ENCODE measurements around the gene SYTL5. TPM values are rescaled to one million over a fixed set of nuclear protein-coding genes. Genes with fewer than 3 reads are reported as not detected.

SYTL5 gene
- total RNA-seq, 1 experiment from 2014 or later = 0.04 TPM

DNA sequence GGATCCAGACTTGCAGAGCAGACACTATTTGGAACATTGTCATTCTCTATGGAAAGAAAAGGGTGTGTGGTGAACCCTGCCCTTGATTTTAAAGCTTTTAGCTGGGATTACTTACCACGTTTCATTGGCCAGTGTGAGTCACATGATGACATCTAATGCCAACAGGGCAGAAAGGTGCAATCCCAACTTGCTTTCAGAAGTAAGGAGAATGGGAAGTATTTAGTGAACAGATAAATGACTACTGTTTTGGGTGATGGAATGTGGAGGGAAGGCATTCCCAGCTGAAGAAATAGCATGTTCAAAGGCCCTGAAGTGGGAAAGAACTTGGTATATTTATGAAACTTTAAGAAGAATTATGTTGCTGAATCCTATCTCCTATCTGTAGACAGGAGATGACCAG, 44.5 kb downstream of the SYTL5 start:
- Histone ChIP-seq H3K4me2 (ENCODE audit: low read length) (peak overlapping the region; percentile 31; the same call in 1 of the 2 replicates), H3F3A (ENCODE audit: low read length, unreplicated experiment) (no peaks in the 10 kb centered on the region), H3K27ac (ENCODE audit: low read length) (no peak overlapping the region), H4K20me1 (ENCODE audit: low read length) (no peaks in the 10 kb centered on the region), H3K4me1 (ENCODE audit: insufficient read depth, low read length) (peaks cover 36% of the 10 kb centered on the region), H3K4me3 (ENCODE audit: low read length) (no peak overlapping the region), H3K27me3 (ENCODE audit: low read length) (no peaks in the 10 kb centered on the region), H3K36me3 (ENCODE audit: low read depth, low read length) (no peaks in the 10 kb centered on the region), H3K9me2 (replicated peaks; ENCODE audit: low read length) (no peaks in the 10 kb centered on the region), H3K9ac (ENCODE audit: low read length) (no peak overlapping the region), H3K9me3 (ENCODE audit: low read length) (no peaks in the 10 kb centered on the region), H3K79me2 (ENCODE audit: low read length) (no peaks in the 10 kb centered on the region), H2AFZ (ENCODE audit: low read length) (no peak overlapping the region)
- DNase-seq (peak; percentile 36), ATAC-seq (no peak)
- TF ChIP-seq, protein P1, sequence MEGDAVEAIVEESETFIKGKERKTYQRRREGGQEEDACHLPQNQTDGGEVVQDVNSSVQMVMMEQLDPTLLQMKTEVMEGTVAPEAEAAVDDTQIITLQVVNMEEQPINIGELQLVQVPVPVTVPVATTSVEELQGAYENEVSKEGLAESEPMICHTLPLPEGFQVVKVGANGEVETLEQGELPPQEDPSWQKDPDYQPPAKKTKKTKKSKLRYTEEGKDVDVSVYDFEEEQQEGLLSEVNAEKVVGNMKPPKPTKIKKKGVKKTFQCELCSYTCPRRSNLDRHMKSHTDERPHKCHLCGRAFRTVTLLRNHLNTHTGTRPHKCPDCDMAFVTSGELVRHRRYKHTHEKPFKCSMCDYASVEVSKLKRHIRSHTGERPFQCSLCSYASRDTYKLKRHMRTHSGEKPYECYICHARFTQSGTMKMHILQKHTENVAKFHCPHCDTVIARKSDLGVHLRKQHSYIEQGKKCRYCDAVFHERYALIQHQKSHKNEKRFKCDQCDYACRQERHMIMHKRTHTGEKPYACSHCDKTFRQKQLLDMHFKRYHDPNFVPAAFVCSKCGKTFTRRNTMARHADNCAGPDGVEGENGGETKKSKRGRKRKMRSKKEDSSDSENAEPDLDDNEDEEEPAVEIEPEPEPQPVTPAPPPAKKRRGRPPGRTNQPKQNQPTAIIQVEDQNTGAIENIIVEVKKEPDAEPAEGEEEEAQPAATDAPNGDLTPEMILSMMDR (conservative IDR thresholded peaks at IDR 0.05; ENCODE audit: low read depth, low read length) = no peak
- TF ChIP-seq EZH2 (IDR thresholded peaks at IDR 0.05; ENCODE audit: low read length, unreplicated experiment) (no peak), EZH2phosphoT487 (IDR thresholded peaks at IDR 0.05; ENCODE audit: borderline replicate concordance, low read length) (no peak)
- intact Hi-C loops (cut with micrococcal nuclease) = no loop called here
- CTCF ChIA-PET = no interaction called here
- POLR2A ChIA-PET (ENCODE audit: unreplicated experiment) = no interaction called here
- BruUV-seq (replicated peaks) = no TSS peak

- CTCF ChIA-PET = no interaction called here
- ATAC-seq (peak; percentile 91), DNase-seq (peak; percentile 84)
- H4K20me1 ChIP-seq (ENCODE audit: low read length) = no peaks in the 10 kb centered on the region
- no peaks in the 10 kb centered on the region for H3K27me3 ChIP-seq (ENCODE audit: low read length)
- no TSS peak for BruUV-seq (replicated peaks)
- no peaks in the 10 kb centered on the region for H3F3A ChIP-seq (ENCODE audit: low read length, unreplicated experiment)
- H3K9me3 ChIP-seq (ENCODE audit: low read length) = no peaks in the 10 kb centered on the region
- no peak overlapping the region for H3K4me3 ChIP-seq (ENCODE audit: low read length)
- no peak overlapping the region for H3K9ac ChIP-seq (ENCODE audit: low read length)
- intact Hi-C loops (cut with micrococcal nuclease) = no loop called here
- H2AFZ ChIP-seq (ENCODE audit: low read length) = no peak overlapping the region
- H3K79me2 ChIP-seq (ENCODE audit: low read length) = no peaks in the 10 kb centered on the region
- no peaks in the 10 kb centered on the region for H3K9me2 ChIP-seq (replicated peaks; ENCODE audit: low read length)
- H3K36me3 ChIP-seq (ENCODE audit: low read depth, low read length) = no peaks in the 10 kb centered on the region
- POLR2A ChIA-PET (ENCODE audit: unreplicated experiment) = no interaction called here
- no peak for TF ChIP-seq EZH2phosphoT487 (IDR thresholded peaks at IDR 0.05; ENCODE audit: borderline replicate concordance, low read length)
- no peak for TF ChIP-seq EZH2 (IDR thresholded peaks at IDR 0.05; ENCODE audit: low read length, unreplicated experiment)
- TF ChIP-seq, protein P1 (conservative IDR thresholded peaks at IDR 0.05; ENCODE audit: low read depth, low read length) = no peak
- peak overlapping the region; percentile 50; the same call in 1 of the 2 replicates for H3K4me2 ChIP-seq (ENCODE audit: low read length)
- H3K27ac ChIP-seq (ENCODE audit: low read length) = peak overlapping the region; percentile 54
- peaks cover 32% of the 10 kb centered on the region for H3K4me1 ChIP-seq (ENCODE audit: insufficient read depth, low read length)
Measured at GRCh38 chrX:38052096-38052495, 45.7 kb downstream of the SYTL5 start.

- Histone ChIP-seq H3K27ac (ENCODE audit: low read length) (peak overlapping the region; percentile 26; the same call in 1 of the 2 replicates), H3K79me2 (ENCODE audit: low read length) (no peaks in the 10 kb centered on the region), H3K9me3 (ENCODE audit: low read length) (no peaks in the 10 kb centered on the region), H3K9me2 (replicated peaks; ENCODE audit: low read length) (no peaks in the 10 kb centered on the region), H3K27me3 (ENCODE audit: low read length) (no peaks in the 10 kb centered on the region), H3K4me2 (ENCODE audit: low read length) (peak overlapping the region; percentile 54), H3K36me3 (ENCODE audit: low read depth, low read length) (no peaks in the 10 kb centered on the region), H2AFZ (ENCODE audit: low read length) (no peak overlapping the region), H3F3A (ENCODE audit: low read length, unreplicated experiment) (no peaks in the 10 kb centered on the region), H3K4me1 (ENCODE audit: insufficient read depth, low read length) (peaks cover 35% of the 10 kb centered on the region), H3K4me3 (ENCODE audit: low read length) (no peak overlapping the region), H3K9ac (ENCODE audit: low read length) (no peak overlapping the region), H4K20me1 (ENCODE audit: low read length) (no peaks in the 10 kb centered on the region)
- POLR2A ChIA-PET (ENCODE audit: unreplicated experiment) = no interaction called here
- no TSS peak for BruUV-seq (replicated peaks)
- CTCF ChIA-PET = no interaction called here
- ATAC-seq = peak; percentile 33; the same call in 1 of the 2 replicates
- peak; percentile 73 for DNase-seq
- TF ChIP-seq EZH2 (IDR thresholded peaks at IDR 0.05; ENCODE audit: low read length, unreplicated experiment) (no peak), EZH2phosphoT487 (IDR thresholded peaks at IDR 0.05; ENCODE audit: borderline replicate concordance, low read length) (no peak)
- TF ChIP-seq, protein P1 (conservative IDR thresholded peaks at IDR 0.05; ENCODE audit: low read depth, low read length) = no peak
- intact Hi-C loops (cut with micrococcal nuclease) = no loop called here
Measured at GRCh38 chrX:38055170-38055847, 49.0 kb downstream of the SYTL5 start.
